Large intestine (tissue), 3 donors: ENCODE results near the gene RFTN2. TPM values are rescaled to one million over a fixed set of nuclear protein-coding genes. Genes with fewer than 3 reads are reported as not detected.
"Not testable (repeated sequence)": the region's sequence is repeated elsewhere in the genome, so short reads cannot be mapped to it uniquely, and the experiment has no call there.

ENCODE experiments used
- DNase-seq, 2 donors: peaks; one replicate each; pipeline versions ENCODE4 v3.0.0 to v3.0.0-alpha.2; 2013
- H3K27ac ChIP-seq: one replicate; pipeline ENCODE4 v1.5.1; 2013; ENCODE audit warnings: low read length
- H3K27me3 ChIP-seq: 2 replicates; pipeline ENCODE4 v1.6.1; 2013; ENCODE audit warnings: low read length; ENCODE audit not compliant: control insufficient read depth, insufficient read depth
- H3K36me3 ChIP-seq: 2 replicates; pipeline ENCODE4 v1.6.1; 2013; ENCODE audit warnings: low read length; ENCODE audit not compliant: control insufficient read depth, insufficient read depth
- H3K4me1 ChIP-seq: one replicate; pipeline ENCODE4 v1.6.1; 2013; ENCODE audit warnings: low read length; ENCODE audit not compliant: control insufficient read depth, insufficient read depth
- H3K4me3 ChIP-seq: one replicate; pipeline ENCODE4 v1.5.1; 2013; ENCODE audit warnings: low read length
- H3K9me3 ChIP-seq: one replicate; pipeline ENCODE4 v1.6.1; 2013; ENCODE audit warnings: mild to moderate bottlenecking, low read depth, low read length, moderate library complexity; ENCODE audit not compliant: control insufficient read depth
- whole genome bisulfite sequencing: methylation state at CpG from one replicate; pipeline ENCODE4 v1.1.5; 2013; ENCODE audit warnings: low lambda C conversion rate; ENCODE audit not compliant: insufficient coverage; 5-methylcytosine and 5-hydroxymethylcytosine counted together
- polyA plus RNA-seq: library from polyadenylated mRNA; unstranded; fragments of 120-200 nt; gene quantifications from one replicate; pipeline ENCODE4 v1.2.1, GENCODE V29; 2013

Gene RFTN2
- polyA plus RNA-seq, 1 donor, result 4.5 TPM

- not testable (repeated sequence) for H3K4me3 ChIP-seq
- WGBS, result no CpG with 5 or more reads among the region's 3 CpGs
Measured at GRCh38 chr2:197580166-197580565, 95.2 kb downstream of the RFTN2 start.

GRCh38 chr2:197578294-197578693 lies 97.1 kb downstream of the RFTN2 start:
- not testable (repeated sequence) for H3K4me1 ChIP-seq, H3K4me3 ChIP-seq, H3K9me3 ChIP-seq, DNase-seq, H3K27ac ChIP-seq, H3K27me3 ChIP-seq, H3K36me3 ChIP-seq
- no CpG with 5 or more reads among the region's 2 CpGs for WGBS

More at GRCh38 chr2:197580166-197580565, 95.2 kb downstream of the RFTN2 start:
- not testable (repeated sequence) for H3K36me3 ChIP-seq, H3K27ac ChIP-seq, H3K27me3 ChIP-seq, H3K9me3 ChIP-seq, DNase-seq, H3K4me1 ChIP-seq

- DNase-seq, result no peak
- Histone ChIP-seq H3K36me3 (no peaks in the 10 kb centered on the region), H3K9me3 (peaks cover 6% of the 10 kb centered on the region), H3K27me3 (no peaks in the 10 kb centered on the region), H3K27ac (no peak overlapping the region), H3K4me1 (no peaks in the 10 kb centered on the region), H3K4me3 (no peak overlapping the region)
- 100% methylated on average over 1 of the region's 4 CpGs for WGBS
Measured at GRCh38 chr2:197577446-197577845, 97.9 kb downstream of the RFTN2 start.

GRCh38 chr2:197576631-197577030 lies 98.8 kb downstream of the RFTN2 start:
- Histone ChIP-seq H3K27ac (no peak overlapping the region), H3K4me3 (no peak overlapping the region), H3K27me3 (no peaks in the 10 kb centered on the region), H3K9me3 (peaks cover 6% of the 10 kb centered on the region), H3K4me1 (no peaks in the 10 kb centered on the region), H3K36me3 (no peaks in the 10 kb centered on the region)
- no peak for DNase-seq
- 0% methylated on average over 1 of the region's 3 CpGs for WGBS

GRCh38 chr2:197575987-197576386 lies 99.4 kb downstream of the RFTN2 start:
- H3K27ac ChIP-seq, result no peak overlapping the region
- WGBS, result no CpG with 5 or more reads among the region's 2 CpGs

GRCh38 chr2:197573608-197574007 lies 101.8 kb downstream of the RFTN2 start:
- no peak overlapping the region for H3K4me3 ChIP-seq
- no CpG with 5 or more reads among the region's 2 CpGs for WGBS
- H3K27me3 ChIP-seq, result no peaks in the 10 kb centered on the region
- no peak for DNase-seq
- H3K4me1 ChIP-seq, result no peaks in the 10 kb centered on the region
- no peak overlapping the region for H3K27ac ChIP-seq
- H3K36me3 ChIP-seq, result no peaks in the 10 kb centered on the region
- peaks cover 6% of the 10 kb centered on the region for H3K9me3 ChIP-seq

More at GRCh38 chr2:197575987-197576386, 99.4 kb downstream of the RFTN2 start:
- Histone ChIP-seq H3K4me3 (no peak overlapping the region), H3K36me3 (no peaks in the 10 kb centered on the region), H3K27me3 (no peaks in the 10 kb centered on the region), H3K9me3 (peaks cover 6% of the 10 kb centered on the region), H3K4me1 (no peaks in the 10 kb centered on the region)
- no peak for DNase-seq

GRCh38 chr2:197571627-197572271 lies 103.6 kb downstream of the RFTN2 start:
- no peaks in the 10 kb centered on the region for H3K36me3 ChIP-seq
- no peak overlapping the region for H3K4me3 ChIP-seq
- H3K27ac ChIP-seq, result no peak overlapping the region
- 83% methylated on average over 1 of the region's 10 CpGs for WGBS
- no peaks in the 10 kb centered on the region for H3K27me3 ChIP-seq
- DNase-seq, result no peak
- peaks cover 6% of the 10 kb centered on the region for H3K9me3 ChIP-seq
- no peaks in the 10 kb centered on the region for H3K4me1 ChIP-seq

- peaks cover 3% of the 10 kb centered on the region for H3K36me3 ChIP-seq
- WGBS, result no CpG with 5 or more reads among the region's 9 CpGs
- no peaks in the 10 kb centered on the region for H3K4me1 ChIP-seq
- no peaks in the 10 kb centered on the region for H3K9me3 ChIP-seq
- no peak overlapping the region for H3K4me3 ChIP-seq
- no peak overlapping the region for H3K27ac ChIP-seq
- no peaks in the 10 kb centered on the region for H3K27me3 ChIP-seq
- DNase-seq, result no peak
Measured at GRCh38 chr2:197560146-197560665, 115.2 kb downstream of the RFTN2 start.

GRCh38 chr2:197559681-197560080 lies 115.7 kb downstream of the RFTN2 start:
- Histone ChIP-seq H3K4me3 (no peak overlapping the region), H3K4me1 (no peaks in the 10 kb centered on the region), H3K27ac (no peak overlapping the region), H3K9me3 (no peaks in the 10 kb centered on the region), H3K36me3 (peaks cover 3% of the 10 kb centered on the region), H3K27me3 (no peaks in the 10 kb centered on the region)
- WGBS, result 92% methylated on average over 2 of the region's 5 CpGs
- no peak for DNase-seq

- no peaks in the 10 kb centered on the region for H3K27me3 ChIP-seq
- no peak for DNase-seq
- H3K36me3 ChIP-seq, result peaks cover 14% of the 10 kb centered on the region
- H3K9me3 ChIP-seq, result no peaks in the 10 kb centered on the region
- WGBS, result no CpG with 5 or more reads among the region's 3 CpGs
- no peaks in the 10 kb centered on the region for H3K4me1 ChIP-seq
- H3K4me3 ChIP-seq, result no peak overlapping the region
- H3K27ac ChIP-seq, result no peak overlapping the region
Measured at GRCh38 chr2:197558393-197558792, 117.0 kb downstream of the RFTN2 start.

- Histone ChIP-seq H3K9me3 (no peaks in the 10 kb centered on the region), H3K27ac (no peak overlapping the region), H3K4me1 (no peaks in the 10 kb centered on the region), H3K36me3 (peaks cover 19% of the 10 kb centered on the region), H3K27me3 (no peaks in the 10 kb centered on the region), H3K4me3 (no peak overlapping the region)
- DNase-seq, result no peak
- WGBS, result 83% methylated on average over 1 of the region's 1 CpG
Measured at GRCh38 chr2:197556456-197556855, 118.9 kb downstream of the RFTN2 start.
